Nucleus accumbens (tissue), 56 donors: ENCODE measurements around the gene NUP54.

Experiments
- DNase-seq, 56 donors: peaks; one replicate each; lab custom pipeline; 2025; lab: John Stamatoyannopoulos, UW

Gene NUP54

GRCh38 chr4:76153356-76153755 is 5.2 kb upstream of the NUP54 start:
- DNase-seq, result no peak

- peak in 18 of 56 donors; percentile 0 to 66 (median 46) for DNase-seq
These were observed 599 bp downstream of the NUP54 start for GRCh38 chr4:76147454-76148141.

GRCh38 chr4:76144546-76144945 is 3.7 kb downstream of the NUP54 start:
- no peak for DNase-seq

- no peak for DNase-seq
These were observed 7.0 kb downstream of the NUP54 start for GRCh38 chr4:76141241-76141640.

GRCh38 chr4:76127754-76128153 is 20.4 kb downstream of the NUP54 start:
- no peak for DNase-seq

- DNase-seq, result no peak
These were observed 22.4 kb downstream of the NUP54 start for GRCh38 chr4:76125816-76126215.

GRCh38 chr4:76120199-76120598 is 28.0 kb downstream of the NUP54 start:
- DNase-seq, result no peak

- DNase-seq, result no peak
These were observed 30.7 kb downstream of the NUP54 start for GRCh38 chr4:76117536-76117935.

GRCh38 chr4:76116821-76117220 is 31.4 kb downstream of the NUP54 start:
- no peak for DNase-seq

GRCh38 chr4:76108467-76109181 is 39.6 kb downstream of the NUP54 start:
- no peak for DNase-seq

- no peak for DNase-seq
These were observed 41.8 kb downstream of the NUP54 start for GRCh38 chr4:76106442-76106841.

GRCh38 chr4:76105652-76106051 is 42.5 kb downstream of the NUP54 start:
- DNase-seq, result peak in 16 of 56 donors; percentile 1 to 37 (median 7)

- DNase-seq, result no peak
These were observed 52.1 kb downstream of the NUP54 start for GRCh38 chr4:76096076-76096475.

GRCh38 chr4:76095568-76095967 is 52.6 kb downstream of the NUP54 start:
- no peak for DNase-seq

GRCh38 chr4:76091052-76091451 is 57.1 kb downstream of the NUP54 start:
- DNase-seq, result no peak

GRCh38 chr4:76090241-76090691 is 57.9 kb downstream of the NUP54 start:
- no peak for DNase-seq

GRCh38 chr4:76088719-76089118 is 59.5 kb downstream of the NUP54 start:
- DNase-seq, result no peak

GRCh38 chr4:76087007-76087769 is 61.0 kb downstream of the NUP54 start:
- peak in 52 of 56 donors; percentile 5 to 83 (median 62) for DNase-seq

- no peak for DNase-seq
These were observed 63.7 kb downstream of the NUP54 start for GRCh38 chr4:76084542-76084941.

- no peak for DNase-seq
These were observed 64.7 kb downstream of the NUP54 start for GRCh38 chr4:76083386-76083988.
